Adipose tissue (tissue), 3 donors: ENCODE measurements around the gene FLNC. TPM values are rescaled to one million over a fixed set of nuclear protein-coding genes. Genes with fewer than 3 reads are reported as not detected.
A peak's percentile ranks its signal among the peaks of the same experiment; 100 is the strongest.

ENCODE experiments used
- H3K27ac ChIP-seq: one replicate; pipeline ENCODE4 v1.5.1; 2013; ENCODE audit warnings: low read depth, low read length
- WGBS, 3 donors: extraction: QIAGEN DNeasy Blood & Tissue Kit; methylation state at CpG; one replicate each; pipeline ENCODE4 v1.1.7; 2013; 5-methylcytosine and 5-hydroxymethylcytosine counted together
- polyA plus RNA-seq, 3 donors: library from polyadenylated mRNA; stranded (reverse); fragments of 200-250 nt; gene quantifications; one replicate each; pipeline ENCODE4 v1.2.3, GENCODE V29; 2013
- donor health status: healthy with polysubstance abuse.
- donor health status: Bipolar disorder and iron deficiency.
- donor health status: healthy.

The FLNC gene
- polyA plus RNA-seq, 3 donors: 5.8 to 9.3 (median 7.3) TPM

- no peak overlapping the region for H3K27ac ChIP-seq
These were observed 22.5 kb downstream of the FLNC start for GRCh38 chr7:128852537-128853254.

GRCh38 chr7:128853799-128854198 is 23.6 kb downstream of the FLNC start:
- WGBS, 3 donors: 75 to 78% (median 75%) methylated on average over 23 of the region's 23 CpGs
- no peak overlapping the region for H3K27ac ChIP-seq

More at GRCh38 chr7:128852537-128853254, 22.5 kb downstream of the FLNC start:
- 80 to 93% (median 92%) methylated on average over 28 of the region's 28 CpGs for WGBS, 3 donors

GRCh38 chr7:128854396-128854795 is 24.2 kb downstream of the FLNC start:
- 88 to 93% (median 93%) methylated on average over 21 of the region's 21 CpGs for WGBS, 3 donors
- no peak overlapping the region for H3K27ac ChIP-seq

GRCh38 chr7:128855559-128855958 is 25.4 kb downstream of the FLNC start:
- 77 to 91% (median 82%) methylated on average over 3 of the region's 3 CpGs for WGBS, 3 donors
- no peak overlapping the region for H3K27ac ChIP-seq

GRCh38 chr7:128856001-128856718 is 26.0 kb downstream of the FLNC start:
- no peak overlapping the region for H3K27ac ChIP-seq

GRCh38 chr7:128858380-128859231 is 28.4 kb downstream of the FLNC start:
- H3K27ac ChIP-seq: peak overlapping the region; percentile 34
- WGBS, 3 donors: 57 to 67% (median 59%) methylated on average over 16 to 18 of the region's 18 CpGs

More at GRCh38 chr7:128856001-128856718, 26.0 kb downstream of the FLNC start:
- WGBS, 3 donors: 79 to 89% (median 81%) methylated on average over 17 of the region's 17 CpGs

GRCh38 chr7:128859232-128860157 is 29.3 kb downstream of the FLNC start:
- WGBS, 3 donors: 32 to 65% (median 45%) methylated on average over 12 of the region's 12 CpGs
- H3K27ac ChIP-seq: no peak overlapping the region

GRCh38 chr7:128860158-128861073 is 30.2 kb downstream of the FLNC start:
- H3K27ac ChIP-seq: no peak overlapping the region
- 39 to 47% (median 40%) methylated on average over 10 of the region's 10 CpGs for WGBS, 3 donors

GRCh38 chr7:128861957-128862570 is 31.9 kb downstream of the FLNC start:
- H3K27ac ChIP-seq: no peak overlapping the region
- 71 to 74% (median 73%) methylated on average over 15 of the region's 15 CpGs for WGBS, 3 donors

- 0% methylated on average over 65 of the region's 65 CpGs for WGBS, 3 donors
- H3K27ac ChIP-seq: no peak within 1 kb of the TSS
These were observed 32.6 kb downstream of the FLNC start, which contains the start of gene ATP6V1F for GRCh38 chr7:128862571-128863432. Gene ATP6V1F (plus strand): TSS chr7:128862856. CDS start chr7:128862905, 49 bp downstream.

GRCh38 chr7:128863433-128863989 is 33.3 kb downstream of the FLNC start:
- H3K27ac ChIP-seq: no peak overlapping the region
- 0 to 1% (median 1%) methylated on average over 6 of the region's 6 CpGs for WGBS, 3 donors

GRCh38 chr7:128865303-128865702 is 35.1 kb downstream of the FLNC start:
- 95 to 98% (median 97%) methylated on average over 12 of the region's 12 CpGs for WGBS, 3 donors
- no peak overlapping the region for H3K27ac ChIP-seq

GRCh38 chr7:128865996-128866877 is 36.0 kb downstream of the FLNC start:
- no peak overlapping the region for H3K27ac ChIP-seq
- WGBS, 3 donors: 94% methylated on average over 27 of the region's 27 CpGs

- WGBS, 3 donors: 87 to 95% (median 92%) methylated on average over 4 of the region's 4 CpGs
- H3K27ac ChIP-seq: no peak overlapping the region
These were observed 37.0 kb downstream of the FLNC start for GRCh38 chr7:128867241-128867640.
